Measurements from ENCODE around the gene NCKAP1.
"Not testable (repeated sequence)": the region's sequence is repeated elsewhere in the genome, so short reads cannot be mapped to it uniquely, and the experiment has no call there.

NCKAP1 gene

GRCh38 chr2:183037553-183038340 lies 510 bp downstream of the NCKAP1 start:
- in situ Hi-C loops (cut with MboI; ENCODE audit: low sequenced_read_pairs), result no loop called here

- in situ Hi-C loops (cut with MboI; ENCODE audit: low sequenced_read_pairs), result no loop called here
These were observed 1.1 kb downstream of the NCKAP1 start for GRCh38 chr2:183037074-183037552.

- in situ Hi-C loops (cut with MboI; ENCODE audit: low sequenced_read_pairs), result no loop called here
These were observed 2.1 kb downstream of the NCKAP1 start for GRCh38 chr2:183035954-183036669.

GRCh38 chr2:183035298-183035953 lies 2.8 kb downstream of the NCKAP1 start:
- in situ Hi-C loops (cut with MboI; ENCODE audit: low sequenced_read_pairs), result no loop called here

- in situ Hi-C loops (cut with MboI; ENCODE audit: low sequenced_read_pairs), result no loop called here
These were observed 3.5 kb downstream of the NCKAP1 start for GRCh38 chr2:183034806-183035205.

GRCh38 chr2:183033951-183034350 lies 4.3 kb downstream of the NCKAP1 start:
- in situ Hi-C loops (cut with MboI; ENCODE audit: low sequenced_read_pairs), result no loop called here

- in situ Hi-C loops (cut with MboI; ENCODE audit: low sequenced_read_pairs), result no loop called here
These were observed 6.1 kb downstream of the NCKAP1 start for GRCh38 chr2:183031911-183032794.

- in situ Hi-C loops (cut with MboI; ENCODE audit: low sequenced_read_pairs), result no loop called here
These were observed 9.0 kb downstream of the NCKAP1 start for GRCh38 chr2:183029219-183029618.

- in situ Hi-C loops (cut with MboI; ENCODE audit: low sequenced_read_pairs), result no loop called here
These were observed 10.1 kb downstream of the NCKAP1 start for GRCh38 chr2:183028108-183028507.

- in situ Hi-C loops (cut with MboI; ENCODE audit: low sequenced_read_pairs), result no loop called here
These were observed 10.8 kb downstream of the NCKAP1 start for GRCh38 chr2:183027443-183027842.

GRCh38 chr2:183026424-183026823 lies 11.8 kb downstream of the NCKAP1 start:
- in situ Hi-C loops (cut with MboI; ENCODE audit: low sequenced_read_pairs), result no loop called here

GRCh38 chr2:183025993-183026392 lies 12.3 kb downstream of the NCKAP1 start:
- in situ Hi-C loops (cut with MboI; ENCODE audit: low sequenced_read_pairs), result no loop called here

- in situ Hi-C loops (cut with MboI; ENCODE audit: low sequenced_read_pairs), result no loop called here
These were observed 13.7 kb downstream of the NCKAP1 start for GRCh38 chr2:183024339-183025095.

GRCh38 chr2:183022711-183023110 lies 15.5 kb downstream of the NCKAP1 start:
- in situ Hi-C loops (cut with MboI; ENCODE audit: low sequenced_read_pairs), result no loop called here

GRCh38 chr2:183021613-183022012 lies 16.6 kb downstream of the NCKAP1 start:
- in situ Hi-C loops (cut with MboI; ENCODE audit: low sequenced_read_pairs), result no loop called here

GRCh38 chr2:183019718-183020442 lies 18.4 kb downstream of the NCKAP1 start:
- in situ Hi-C loops (cut with MboI; ENCODE audit: low sequenced_read_pairs), result no loop called here

GRCh38 chr2:183017845-183018244 lies 20.4 kb downstream of the NCKAP1 start:
- in situ Hi-C loops (cut with MboI; ENCODE audit: low sequenced_read_pairs), result not testable (repeated sequence)

GRCh38 chr2:183014005-183014404 lies 24.3 kb downstream of the NCKAP1 start:
- in situ Hi-C loops (cut with MboI; ENCODE audit: low sequenced_read_pairs), result no loop called here

- in situ Hi-C loops (cut with MboI; ENCODE audit: low sequenced_read_pairs), result no loop called here
These were observed 26.5 kb downstream of the NCKAP1 start for GRCh38 chr2:183011743-183012142.
